ENCODE results near the gene RIPOR2.

DNA sequence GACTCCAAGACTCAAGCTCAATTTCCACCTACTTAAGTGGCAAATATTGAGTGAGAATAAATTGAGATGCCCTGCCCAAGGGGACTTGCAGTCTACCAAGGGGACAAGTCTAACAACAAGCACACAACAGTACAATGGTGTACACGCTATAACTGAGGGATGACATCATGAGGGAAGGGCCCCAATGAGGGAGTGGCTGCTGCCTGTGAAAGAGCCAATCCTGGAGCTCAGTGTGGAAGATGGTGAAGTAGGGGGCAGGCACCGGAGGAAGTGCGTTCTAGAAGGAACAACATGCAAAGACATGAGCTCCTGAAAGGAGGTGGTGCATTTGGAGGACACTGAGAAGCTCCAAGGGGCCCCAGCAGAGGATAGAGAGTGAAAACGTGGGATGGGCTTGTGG is 90.2 kb downstream of the RIPOR2 start:
- TF ChIP-seq EZH2 (IDR thresholded peaks at IDR 0.05), result no peak
- TF ChIP-seq POLR2AphosphoS5 (IDR thresholded peaks at IDR 0.05; ENCODE audit: borderline replicate concordance, low read depth, low read length), result no peak
- TF ChIP-seq FOXP2 (optimal IDR thresholded peaks at IDR 0.05; ENCODE audit: control extremely low read depth, extremely low read length, insufficient read depth), result no peak
